ENCODE measurements around the gene WDFY3.

The WDFY3 gene

DNA sequence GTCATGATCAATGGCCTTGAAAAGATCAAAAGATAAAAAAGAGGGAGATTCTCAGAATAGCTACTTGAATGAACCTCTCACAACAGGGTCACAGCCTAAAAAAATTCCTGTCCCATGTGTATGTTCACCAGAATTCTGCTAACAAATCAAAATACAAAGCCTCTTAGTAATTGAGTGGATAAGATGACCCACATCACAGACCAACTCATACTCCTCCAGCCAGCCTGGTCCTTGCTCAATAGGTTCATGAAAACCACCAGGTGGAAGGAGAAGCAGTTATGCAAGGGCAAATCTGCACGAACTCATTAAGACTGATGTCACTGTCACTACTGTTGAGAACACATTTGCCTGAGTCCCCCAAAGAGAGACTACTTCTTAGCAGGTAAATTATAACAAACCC lies 21.5 kb downstream of the WDFY3 start:
- DNase-seq = no peak

DNA sequence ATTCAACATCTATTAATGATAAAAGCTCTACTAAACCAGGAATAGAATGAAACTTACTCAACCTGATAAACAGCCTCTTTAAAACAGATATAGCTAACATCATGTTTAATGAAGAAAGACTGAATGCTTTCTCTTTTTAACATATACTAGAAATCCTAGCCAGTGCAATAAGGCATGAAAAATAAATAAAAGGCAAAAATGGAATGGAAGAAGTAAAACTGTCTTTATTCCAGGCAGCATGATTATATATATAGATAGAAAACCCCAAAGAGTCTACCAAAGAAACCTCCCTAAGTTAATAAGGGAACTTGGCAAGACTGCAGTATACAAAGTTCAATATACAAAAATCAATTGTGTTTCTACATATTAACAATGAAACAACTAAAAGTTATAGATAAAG lies 25.5 kb downstream of the WDFY3 start:
- DNase-seq = no peak

- DNase-seq = no peak
Measured at GRCh38 chr4:84939113-84939512, 27.4 kb downstream of the WDFY3 start.

- no peak for DNase-seq
Measured at GRCh38 chr4:84938316-84938715, 28.2 kb downstream of the WDFY3 start.

GRCh38 chr4:84937381-84937977 lies 29.0 kb downstream of the WDFY3 start:
- DNase-seq = no peak

GRCh38 chr4:84936123-84936522 lies 30.4 kb downstream of the WDFY3 start:
- DNase-seq = no peak

DNA sequence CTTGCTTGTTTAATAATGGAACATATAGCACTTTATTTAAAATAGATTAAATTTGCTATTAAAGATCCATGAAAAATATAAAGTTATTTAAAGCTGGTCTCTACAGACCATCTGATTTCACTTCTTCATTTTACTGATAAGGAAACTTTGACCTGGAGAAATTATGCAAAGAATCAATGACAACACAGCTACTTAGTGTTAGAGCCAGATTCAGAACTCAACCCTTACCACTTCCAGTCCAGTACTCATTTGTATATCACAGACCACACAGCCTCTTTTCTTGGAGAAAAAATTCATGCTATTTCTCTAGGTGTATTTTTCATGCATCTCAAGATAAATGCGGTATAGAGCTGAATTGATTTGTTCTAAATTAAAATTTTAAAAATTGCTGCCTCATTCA lies 34.0 kb downstream of the WDFY3 start:
- no peak for DNase-seq

DNA sequence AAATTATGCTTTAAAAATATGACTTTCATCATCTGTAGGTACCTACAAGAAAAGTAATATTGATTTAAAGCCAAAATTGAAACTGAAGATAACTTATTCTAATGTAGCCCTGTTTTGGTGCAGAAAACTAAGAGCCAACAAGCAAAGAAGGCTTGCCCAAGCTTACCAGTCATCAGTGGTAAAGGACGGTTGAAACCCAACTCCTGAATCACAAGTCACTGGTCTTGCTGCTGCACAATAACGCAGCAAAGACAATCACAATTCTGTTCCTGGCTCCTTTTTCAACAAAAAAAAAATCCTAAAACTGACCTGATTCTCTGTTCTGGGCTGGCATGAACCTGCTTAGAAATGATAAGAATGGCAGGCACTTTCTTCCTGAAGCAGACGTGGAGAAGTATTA lies 34.5 kb downstream of the WDFY3 start:
- DNase-seq = no peak

- DNase-seq = no peak
Measured at GRCh38 chr4:84931274-84931673, 35.2 kb downstream of the WDFY3 start.

DNA sequence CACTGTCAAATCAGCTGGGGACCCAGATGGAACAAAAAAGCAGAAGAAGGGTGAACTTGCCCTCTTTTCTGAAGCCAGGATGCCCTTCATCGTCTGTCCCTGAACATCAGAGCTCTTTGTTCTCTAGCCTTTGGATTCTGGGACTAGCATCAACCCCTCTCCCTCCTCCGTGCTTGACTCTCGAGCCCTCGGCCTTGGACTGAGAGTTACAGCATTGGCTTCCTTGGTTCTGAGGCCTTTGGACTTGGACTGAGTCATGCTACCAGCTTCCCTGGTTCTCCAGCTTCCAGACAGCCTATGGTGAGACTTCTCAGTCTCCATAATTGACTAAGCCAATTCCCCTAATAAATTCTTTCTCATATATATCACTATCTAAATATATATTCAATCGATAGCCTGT lies 38.4 kb downstream of the WDFY3 start:
- no peak for DNase-seq

DNA sequence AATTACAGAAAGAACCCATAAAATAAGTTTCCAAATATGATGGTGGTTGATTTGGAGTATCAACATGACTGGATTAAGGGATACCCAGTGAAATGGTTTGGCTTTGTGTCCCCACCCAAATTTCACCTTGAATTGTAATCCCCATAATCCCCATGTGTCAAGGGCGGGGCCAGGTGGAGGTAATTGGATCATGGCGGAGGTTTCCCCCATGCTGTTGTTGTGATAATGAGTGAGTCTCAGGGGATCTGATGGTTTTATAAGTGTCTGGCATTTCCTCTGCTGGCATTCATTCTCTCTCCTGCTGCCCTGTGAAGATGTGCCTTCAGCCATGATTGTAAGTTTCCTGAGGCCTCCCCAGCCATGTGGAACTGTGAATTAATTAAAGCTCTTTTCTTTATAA lies 39.1 kb downstream of the WDFY3 start:
- DNase-seq = no peak

GRCh38 chr4:84925558-84925957 lies 40.9 kb downstream of the WDFY3 start:
- DNase-seq = no peak

GRCh38 chr4:84924434-84924833 lies 42.1 kb downstream of the WDFY3 start:
- no peak for DNase-seq

GRCh38 chr4:84920617-84921016 lies 45.9 kb downstream of the WDFY3 start:
- no peak for DNase-seq

- DNase-seq = no peak
Measured at GRCh38 chr4:84917869-84918600, 48.5 kb downstream of the WDFY3 start.

DNA sequence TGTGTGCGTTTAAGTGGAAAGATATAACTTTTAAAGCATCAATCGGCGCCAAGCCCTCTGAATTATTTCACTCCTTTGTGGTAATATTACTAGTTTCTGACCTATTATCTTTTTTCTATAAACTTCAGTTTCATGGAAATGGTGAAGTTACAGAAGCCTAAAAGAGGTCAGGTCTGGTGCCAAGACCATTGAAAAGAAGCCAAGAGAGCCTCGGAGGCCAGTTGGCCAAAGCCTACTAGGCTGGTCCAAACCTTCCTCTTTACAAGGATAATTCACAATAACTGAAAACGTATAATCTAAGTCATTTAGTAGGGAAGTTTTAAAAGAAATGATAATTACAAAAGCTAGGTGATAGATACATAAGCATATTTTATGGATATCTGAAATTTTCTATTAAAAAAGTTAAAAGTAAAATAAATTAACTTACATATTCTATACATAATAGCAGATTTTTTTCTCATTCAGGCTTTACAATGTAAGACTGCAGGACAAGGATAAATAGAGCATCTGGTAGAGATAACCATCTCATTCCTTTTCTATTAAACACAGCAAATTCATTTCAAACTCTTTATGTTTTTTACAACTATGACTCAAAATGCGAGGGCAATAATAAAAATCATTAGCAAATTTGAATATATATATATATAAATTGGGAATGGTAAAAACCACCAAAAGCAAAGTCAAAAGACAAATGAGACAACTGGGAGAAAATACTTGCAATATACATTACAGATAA lies 49.2 kb downstream of the WDFY3 start:
- no peak for DNase-seq

- no peak for DNase-seq
Measured at GRCh38 chr4:84916227-84916626, 50.3 kb downstream of the WDFY3 start.

GRCh38 chr4:84915396-84915780 lies 51.1 kb downstream of the WDFY3 start:
- DNase-seq = no peak

GRCh38 chr4:84914686-84915395 lies 51.6 kb downstream of the WDFY3 start:
- no peak for DNase-seq

- no peak for DNase-seq
Measured at GRCh38 chr4:84913176-84913575, 53.3 kb downstream of the WDFY3 start.

DNA sequence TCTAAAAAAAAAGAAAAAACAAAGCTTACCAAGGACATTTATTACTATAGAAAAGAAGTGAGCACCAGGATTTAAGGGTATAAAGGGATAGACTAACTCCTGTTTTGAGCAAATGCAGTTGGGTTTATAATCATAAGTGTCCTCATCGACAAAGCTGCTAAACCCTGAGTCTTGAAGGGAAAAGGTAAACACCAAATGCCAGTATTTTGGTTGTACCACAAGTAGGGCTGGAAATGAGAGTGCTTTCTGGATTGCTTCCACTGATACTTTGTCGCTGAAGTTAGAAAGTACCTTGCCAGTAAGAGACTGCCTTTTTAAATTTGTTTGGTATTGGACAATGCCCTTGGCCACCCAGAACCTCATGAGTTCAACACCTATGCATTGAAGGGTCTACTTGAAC lies 53.7 kb downstream of the WDFY3 start:
- DNase-seq = no peak

DNA sequence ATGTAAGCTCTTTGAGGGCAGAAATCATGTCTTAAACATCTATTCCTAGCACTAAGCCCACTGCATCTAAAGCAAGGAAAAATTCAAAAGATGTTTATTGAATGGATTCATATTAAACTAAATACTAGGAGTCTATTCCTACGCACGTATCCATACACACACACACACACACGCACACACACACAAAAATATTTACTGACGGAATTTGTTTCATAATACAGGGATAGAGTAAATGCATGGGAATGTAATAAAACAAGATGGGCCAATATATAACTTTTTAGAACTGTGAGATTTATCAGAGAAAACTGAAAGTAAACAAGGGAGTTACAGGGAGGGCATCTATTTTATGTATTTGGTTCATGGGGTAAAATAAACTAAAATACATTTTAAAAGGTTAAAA lies 57.6 kb downstream of the WDFY3 start:
- no peak for DNase-seq

- DNase-seq = no peak
Measured at GRCh38 chr4:84907145-84907544, 59.3 kb downstream of the WDFY3 start.

GRCh38 chr4:84905646-84906045 lies 60.8 kb downstream of the WDFY3 start:
- DNase-seq = no peak

Measured in stimulated activated CD4-positive, alpha-beta T cell treated with anti-CD3 and anti-CD28 coated beads, Interleukin-2, amount 100 ng/mL, for 48 hours (primary cell).